OCI-LY1 (cell line): Measurements from ENCODE around the gene NOX1.

Experiments used
- CTCF ChIP-seq: fragments of 200-600 bp; sonication (generic), shearing (Covaris generic); IDR thresholded peaks from 2 replicates; pipeline ENCODE4 v1.5.1; 2017; ENCODE audit warnings: mild to moderate bottlenecking, antibody characterized with exemption, low read length, moderate library complexity, mixed read lengths
- EZH2 ChIP-seq: fragments of 200-600 bp; sonication (generic), shearing (Covaris generic); IDR thresholded peaks from 2 replicates; pipeline ENCODE4 v1.8.0; 2017; ENCODE audit warnings: borderline replicate concordance, mixed run types, mild to moderate bottlenecking, antibody characterized with exemption, low read length, moderate library complexity, mixed read lengths

- no peak for TF ChIP-seq CTCF
- TF ChIP-seq EZH2 = no peak
Measured at GRCh38 chrX:100905620-100906019, 31.5 kb upstream of the NOX1 start.
